ENCODE results near the gene KLK14.

DNA sequence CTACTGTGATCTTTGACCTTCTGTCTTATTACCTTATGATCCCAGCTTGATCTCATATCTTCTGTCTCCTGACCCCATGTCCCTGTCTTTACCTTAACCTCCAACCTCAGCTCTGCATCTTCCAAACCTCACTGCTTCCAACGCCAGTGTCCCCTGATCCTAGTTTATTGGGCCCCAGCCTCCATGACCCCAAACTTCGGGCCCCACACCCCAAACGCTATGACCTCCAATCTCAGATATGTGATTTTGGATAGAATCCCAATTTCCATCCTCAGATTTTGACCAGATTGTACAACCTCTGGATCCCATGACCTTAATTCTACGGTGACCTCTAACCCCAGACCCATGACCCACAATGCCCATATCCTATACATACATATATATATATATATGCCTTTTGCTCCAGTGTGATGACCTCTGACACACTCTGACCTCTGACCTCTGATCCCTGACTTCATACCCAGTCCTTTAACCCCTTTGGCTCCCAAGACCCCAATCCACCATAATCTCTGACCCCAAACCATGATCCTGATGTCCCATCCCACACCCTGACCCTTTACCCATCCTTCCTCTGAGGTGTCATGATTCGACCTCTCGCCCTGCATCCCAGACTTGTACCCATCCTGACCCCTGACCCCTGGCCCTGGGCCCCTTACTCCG lies 51.3 kb downstream of the KLK14 start:
- TF ChIP-seq EZH2phosphoT487 (conservative IDR thresholded peaks at IDR 0.05; ENCODE audit: low read length): no peak
- TF ChIP-seq, protein P1, sequence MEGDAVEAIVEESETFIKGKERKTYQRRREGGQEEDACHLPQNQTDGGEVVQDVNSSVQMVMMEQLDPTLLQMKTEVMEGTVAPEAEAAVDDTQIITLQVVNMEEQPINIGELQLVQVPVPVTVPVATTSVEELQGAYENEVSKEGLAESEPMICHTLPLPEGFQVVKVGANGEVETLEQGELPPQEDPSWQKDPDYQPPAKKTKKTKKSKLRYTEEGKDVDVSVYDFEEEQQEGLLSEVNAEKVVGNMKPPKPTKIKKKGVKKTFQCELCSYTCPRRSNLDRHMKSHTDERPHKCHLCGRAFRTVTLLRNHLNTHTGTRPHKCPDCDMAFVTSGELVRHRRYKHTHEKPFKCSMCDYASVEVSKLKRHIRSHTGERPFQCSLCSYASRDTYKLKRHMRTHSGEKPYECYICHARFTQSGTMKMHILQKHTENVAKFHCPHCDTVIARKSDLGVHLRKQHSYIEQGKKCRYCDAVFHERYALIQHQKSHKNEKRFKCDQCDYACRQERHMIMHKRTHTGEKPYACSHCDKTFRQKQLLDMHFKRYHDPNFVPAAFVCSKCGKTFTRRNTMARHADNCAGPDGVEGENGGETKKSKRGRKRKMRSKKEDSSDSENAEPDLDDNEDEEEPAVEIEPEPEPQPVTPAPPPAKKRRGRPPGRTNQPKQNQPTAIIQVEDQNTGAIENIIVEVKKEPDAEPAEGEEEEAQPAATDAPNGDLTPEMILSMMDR (IDR thresholded peaks at IDR 0.05; ENCODE audit: insufficient read depth, low read length, poor library complexity, severe bottlenecking): no peak
